ENCODE measurements around the gene GNG8. TPM values are rescaled to one million over a fixed set of nuclear protein-coding genes. Genes with fewer than 3 reads are reported as not detected.

The GNG8 gene
- total and polyA plus RNA-seq, 9 of the 15 experiments (the other 6 are each of a cell fraction or from before 2014, with no cell fraction given), result 1.3 TPM; not detected in 8

GRCh38 chr19:46600384-46601317 lies 35.4 kb downstream of the GNG8 start (continued):
- TF ChIP-seq, protein P1, sequence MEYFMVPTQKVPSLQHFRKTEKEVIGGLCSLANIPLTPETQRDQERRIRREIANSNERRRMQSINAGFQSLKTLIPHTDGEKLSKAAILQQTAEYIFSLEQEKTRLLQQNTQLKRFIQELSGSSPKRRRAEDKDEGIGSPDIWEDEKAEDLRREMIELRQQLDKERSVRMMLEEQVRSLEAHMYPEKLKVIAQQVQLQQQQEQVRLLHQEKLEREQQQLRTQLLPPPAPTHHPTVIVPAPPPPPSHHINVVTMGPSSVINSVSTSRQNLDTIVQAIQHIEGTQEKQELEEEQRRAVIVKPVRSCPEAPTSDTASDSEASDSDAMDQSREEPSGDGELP (CRISPR knock-in tag; IDR thresholded peaks at IDR 0.05; ENCODE audit: borderline replicate concordance), result peak; percentile 82
- TF ChIP-seq TCF15 (CRISPR knock-in tag; IDR thresholded peaks at IDR 0.05), result peak; percentile 81; the same call in 1 of the 2 replicates
- TF ChIP-seq, protein P2, sequence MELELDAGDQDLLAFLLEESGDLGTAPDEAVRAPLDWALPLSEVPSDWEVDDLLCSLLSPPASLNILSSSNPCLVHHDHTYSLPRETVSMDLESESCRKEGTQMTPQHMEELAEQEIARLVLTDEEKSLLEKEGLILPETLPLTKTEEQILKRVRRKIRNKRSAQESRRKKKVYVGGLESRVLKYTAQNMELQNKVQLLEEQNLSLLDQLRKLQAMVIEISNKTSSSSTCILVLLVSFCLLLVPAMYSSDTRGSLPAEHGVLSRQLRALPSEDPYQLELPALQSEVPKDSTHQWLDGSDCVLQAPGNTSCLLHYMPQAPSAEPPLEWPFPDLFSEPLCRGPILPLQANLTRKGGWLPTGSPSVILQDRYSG (tag; conservative IDR thresholded peaks at IDR 0.05; ENCODE audit: low read depth), result peak; percentile 97
- no peak for TF ChIP-seq XRCC3 (IDR thresholded peaks at IDR 0.05)
- TF ChIP-seq BCOR (IDR thresholded peaks at IDR 0.05), result peak; percentile 98
- TF ChIP-seq SIN3B (IDR thresholded peaks at IDR 0.05; ENCODE audit: low read depth), result peak; percentile 77
- no peak for TF ChIP-seq C11orf30 (IDR thresholded peaks at IDR 0.05; ENCODE audit: low read depth)
- peak; percentile 99 for TF ChIP-seq TARDBP (IDR thresholded peaks at IDR 0.05)
- TF ChIP-seq TEAD1 (CRISPR knock-in tag; IDR thresholded peaks at IDR 0.05), result peak; percentile 82 to 88
- TF ChIP-seq ATF3 (IDR thresholded peaks at IDR 0.05), result peak; percentile 83
- TF ChIP-seq ATF3 (CRISPR knock-in tag; conservative IDR thresholded peaks at IDR 0.05), result peak; percentile 62; the same call in 1 of the 2 replicates
- TF ChIP-seq DPF2 (IDR thresholded peaks at IDR 0.05), result peak; percentile 43; the same call in 1 of the 2 replicates
- no peak for TF ChIP-seq ZNF280A (IDR thresholded peaks at IDR 0.05; ENCODE audit: low read depth, partially characterized antibody)

Data from K562 (cell line).